ELF-1 (cell line): ENCODE data around the gene GNG4.
"Not testable (repeated sequence)": the region's sequence is repeated elsewhere in the genome, so short reads cannot be mapped to it uniquely, and the experiment has no call there.

Experiments used
- DNase-seq: peaks from one replicate; pipeline ENCODE4 v3.0.0-alpha.2; 2016; ENCODE audit warnings: low read depth, low spot score

Gene GNG4

GRCh38 chr1:235650341-235651169 is 971 bp upstream of the GNG4 start:
- DNase-seq, result peak; percentile 43

DNA sequence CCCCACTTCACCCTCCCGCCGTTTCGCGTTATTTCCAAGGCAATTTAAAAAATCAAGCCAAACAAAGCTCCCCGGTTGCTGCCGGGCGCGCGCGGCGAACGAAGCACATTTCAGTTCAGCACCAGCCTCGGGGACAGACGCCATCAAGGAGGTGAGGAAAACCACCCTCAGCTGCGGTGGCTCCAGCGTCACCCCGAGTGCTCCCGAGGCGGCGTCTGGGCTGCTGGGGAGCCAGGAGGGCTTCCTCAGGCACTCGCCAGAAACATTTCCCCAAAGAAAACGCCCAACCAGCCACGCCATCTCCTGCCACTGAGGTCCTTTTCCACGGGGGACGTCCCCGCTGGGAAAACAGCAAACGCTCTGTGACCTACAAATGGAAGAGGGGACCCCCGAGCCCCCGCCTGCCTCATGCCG is 623 bp downstream of the GNG4 start:
- DNase-seq, result peak; percentile 73

GRCh38 chr1:235648407-235648907 is 1.1 kb downstream of the GNG4 start:
- peak; percentile 41 for DNase-seq

GRCh38 chr1:235647537-235647936 is 2.0 kb downstream of the GNG4 start:
- DNase-seq, result not testable (repeated sequence)

GRCh38 chr1:235646463-235646862 is 3.1 kb downstream of the GNG4 start:
- no peak for DNase-seq

GRCh38 chr1:235644693-235645305 is 4.8 kb downstream of the GNG4 start:
- no peak for DNase-seq

- DNase-seq, result no peak
Measured at GRCh38 chr1:235643837-235644692, 5.5 kb downstream of the GNG4 start.

DNA sequence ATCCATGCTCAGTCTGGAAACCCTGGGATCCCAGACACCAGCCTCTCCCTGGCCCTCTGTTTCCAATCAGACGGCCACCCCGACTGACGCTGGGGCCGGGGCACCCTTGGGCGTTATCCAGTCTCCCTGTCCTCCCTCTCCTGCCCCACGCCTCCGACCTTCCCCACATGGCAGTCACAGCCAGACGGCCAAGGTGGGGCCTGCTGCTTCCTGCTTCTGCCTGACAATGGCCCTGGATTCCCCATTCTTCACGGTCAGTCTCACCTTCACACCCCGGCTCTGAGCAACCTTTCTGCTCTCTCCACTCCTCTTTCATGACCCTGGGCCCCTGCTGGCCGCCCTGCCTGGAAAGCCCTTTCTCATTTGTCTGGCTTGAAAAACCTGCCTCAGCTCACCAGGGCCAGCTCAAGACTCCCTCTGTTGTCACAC is 6.6 kb downstream of the GNG4 start:
- DNase-seq, result peak; percentile 75

- peak; percentile 66 for DNase-seq
Measured at GRCh38 chr1:235642011-235642942, 7.3 kb downstream of the GNG4 start.

DNA sequence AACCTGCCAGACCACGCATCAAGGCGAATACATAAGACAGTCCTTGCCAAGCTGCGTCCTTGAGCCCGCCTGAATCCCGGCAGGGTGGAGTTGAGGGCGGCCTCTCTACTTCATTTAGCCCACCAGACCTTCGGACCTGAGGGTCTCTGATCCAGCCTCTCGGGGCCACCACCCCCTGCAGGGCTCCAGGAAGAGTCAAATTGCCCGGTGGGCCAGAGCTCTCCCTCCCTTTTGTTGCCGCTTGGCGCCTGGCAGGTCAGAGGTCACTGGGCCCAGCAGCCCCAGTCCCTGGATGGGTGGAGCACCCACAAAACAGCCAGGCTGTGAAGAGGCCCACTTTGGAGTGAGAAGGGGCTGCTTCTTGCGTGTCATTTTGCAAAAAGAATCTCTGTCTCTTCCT is 9.0 kb downstream of the GNG4 start:
- DNase-seq, result no peak

DNA sequence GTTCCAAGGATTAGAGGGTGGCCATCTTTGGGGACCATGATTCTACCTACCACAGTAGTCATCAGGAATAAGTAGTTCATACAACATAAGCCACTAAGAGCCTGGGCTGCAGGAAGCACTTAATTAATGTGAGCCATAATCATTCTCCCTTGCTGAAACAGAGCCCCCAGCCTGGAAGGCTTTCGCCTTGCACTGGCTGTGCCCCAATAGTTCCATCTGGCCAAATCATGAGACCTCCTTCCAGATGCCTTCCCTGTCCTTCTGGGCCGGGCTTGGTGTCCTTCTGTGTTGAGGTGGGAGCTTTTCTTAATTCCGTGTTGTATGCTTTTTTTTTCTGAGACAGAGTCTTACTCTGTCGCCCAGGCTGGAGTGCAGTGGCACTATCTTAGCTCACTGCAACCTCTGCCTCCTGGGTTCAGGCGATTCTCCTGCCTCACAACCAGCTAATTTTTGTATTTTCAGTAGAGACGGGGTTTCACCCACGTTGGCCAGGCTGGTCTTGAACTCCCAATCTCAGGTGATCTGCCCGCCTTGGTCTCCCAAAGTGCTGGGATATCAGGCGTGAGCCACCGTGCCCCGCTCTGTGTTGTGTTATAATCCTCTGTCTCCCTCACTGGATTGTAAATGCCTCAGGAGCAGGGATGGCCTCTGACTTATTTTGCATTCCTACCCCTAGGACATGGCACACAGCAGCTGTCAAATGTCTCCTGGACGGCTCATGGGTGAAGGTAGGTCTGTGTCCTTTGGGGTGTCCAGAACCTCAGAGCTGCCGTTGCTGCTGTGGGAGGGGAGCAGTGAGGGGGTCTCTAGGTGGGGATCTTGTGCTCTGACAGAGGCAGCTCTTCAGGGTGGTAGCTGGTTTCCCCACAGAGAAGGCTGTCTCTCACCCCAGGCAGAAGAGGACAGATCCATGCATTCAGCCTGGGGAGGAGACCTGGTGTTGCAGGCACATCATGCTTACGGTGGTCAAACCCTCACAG is 10.1 kb downstream of the GNG4 start:
- DNase-seq, result no peak

GRCh38 chr1:235638612-235639011 is 11.0 kb downstream of the GNG4 start:
- DNase-seq, result not testable (repeated sequence)

GRCh38 chr1:235637756-235638534 is 11.6 kb downstream of the GNG4 start:
- DNase-seq, result no peak

DNA sequence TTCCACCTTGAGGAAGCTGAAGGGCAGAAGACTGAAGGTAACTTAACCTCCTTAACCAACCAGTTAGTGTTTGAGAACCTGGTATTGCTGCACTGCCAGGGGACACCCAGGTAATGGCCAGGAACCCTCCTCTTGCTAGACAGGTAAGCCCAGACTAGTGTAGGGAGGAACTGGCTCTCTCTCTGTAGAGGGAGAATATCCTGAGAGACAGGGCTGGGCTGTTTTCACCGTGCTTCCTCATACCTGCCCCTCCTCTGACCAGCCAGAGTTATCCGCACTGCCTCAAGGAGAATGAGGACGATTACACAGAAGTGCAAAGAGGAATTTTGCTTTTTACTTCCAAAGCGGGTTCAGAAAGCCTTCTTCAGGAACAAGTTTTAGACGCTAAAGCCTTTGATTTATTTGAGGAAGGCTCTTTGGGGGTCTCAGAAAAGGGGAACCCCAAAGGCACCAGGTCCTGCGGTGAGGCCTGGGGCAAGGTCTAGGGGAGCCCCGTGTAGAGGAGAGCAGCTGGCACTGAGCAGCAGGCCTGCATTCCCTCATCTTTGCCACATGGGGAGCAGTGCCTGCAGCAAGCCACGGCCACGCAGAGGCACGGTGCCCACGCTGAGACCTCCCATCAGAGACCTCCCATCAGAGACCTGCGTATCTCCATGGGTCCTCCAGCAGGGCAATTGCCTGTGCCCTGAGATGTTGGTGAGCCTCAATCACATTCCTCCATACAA is 13.5 kb downstream of the GNG4 start:
- peak; percentile 52 for DNase-seq

DNA sequence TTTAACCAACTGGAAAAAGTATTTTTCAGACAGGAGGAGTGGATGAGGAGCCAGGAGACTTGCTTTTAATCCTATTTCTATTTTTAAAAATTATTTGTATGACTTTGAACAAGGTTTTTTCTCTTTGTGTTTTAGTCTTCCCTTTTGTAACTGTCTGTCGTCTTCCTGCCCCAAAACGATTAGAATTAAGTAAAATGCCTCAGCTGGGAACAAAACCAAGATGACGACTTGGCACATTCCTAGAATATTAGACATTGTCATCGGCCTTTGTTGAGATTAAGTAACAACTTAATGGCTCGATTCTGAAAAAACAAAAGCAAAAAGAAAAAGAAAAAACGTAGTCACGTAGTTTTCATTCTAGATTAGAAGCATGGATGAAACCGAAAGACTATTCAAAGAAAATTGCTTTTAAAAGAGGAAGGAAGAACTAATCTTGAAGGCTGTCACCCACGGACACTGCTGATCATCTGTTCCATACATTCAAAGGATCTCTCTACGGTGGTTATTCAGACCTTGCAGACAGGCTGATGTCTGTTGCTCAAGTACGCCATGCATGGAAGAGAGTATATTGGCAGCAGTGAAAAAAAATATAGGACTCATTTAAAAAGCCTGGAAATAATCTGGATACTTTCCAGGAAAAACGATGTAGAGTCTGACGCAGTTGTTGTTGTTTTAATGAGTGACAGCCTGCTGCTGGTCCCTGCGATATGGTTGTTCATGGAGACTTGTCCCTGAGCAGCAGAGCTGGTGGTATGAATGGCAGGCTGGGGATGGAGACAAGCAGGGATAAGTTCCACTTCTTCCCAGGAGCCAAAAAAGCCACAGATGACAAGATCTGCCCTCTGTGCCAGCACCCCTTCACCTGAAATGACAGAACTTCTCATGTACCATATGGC is 16.8 kb downstream of the GNG4 start:
- no peak for DNase-seq

GRCh38 chr1:235631816-235632215 is 17.8 kb downstream of the GNG4 start:
- peak; percentile 44 for DNase-seq
